NCI-H1092 treated with DMSO at 0.1 percent for 48 hours (cell line): ENCODE results near the gene GSTK1.
"Not testable (repeated sequence)": the region's sequence is repeated elsewhere in the genome, so short reads cannot be mapped to it uniquely, and the experiment has no call there.

Experiments used
- DNase-seq: peaks from one replicate; lab custom pipeline; 2025; lab: John Stamatoyannopoulos, UW

GSTK1 gene

DNA sequence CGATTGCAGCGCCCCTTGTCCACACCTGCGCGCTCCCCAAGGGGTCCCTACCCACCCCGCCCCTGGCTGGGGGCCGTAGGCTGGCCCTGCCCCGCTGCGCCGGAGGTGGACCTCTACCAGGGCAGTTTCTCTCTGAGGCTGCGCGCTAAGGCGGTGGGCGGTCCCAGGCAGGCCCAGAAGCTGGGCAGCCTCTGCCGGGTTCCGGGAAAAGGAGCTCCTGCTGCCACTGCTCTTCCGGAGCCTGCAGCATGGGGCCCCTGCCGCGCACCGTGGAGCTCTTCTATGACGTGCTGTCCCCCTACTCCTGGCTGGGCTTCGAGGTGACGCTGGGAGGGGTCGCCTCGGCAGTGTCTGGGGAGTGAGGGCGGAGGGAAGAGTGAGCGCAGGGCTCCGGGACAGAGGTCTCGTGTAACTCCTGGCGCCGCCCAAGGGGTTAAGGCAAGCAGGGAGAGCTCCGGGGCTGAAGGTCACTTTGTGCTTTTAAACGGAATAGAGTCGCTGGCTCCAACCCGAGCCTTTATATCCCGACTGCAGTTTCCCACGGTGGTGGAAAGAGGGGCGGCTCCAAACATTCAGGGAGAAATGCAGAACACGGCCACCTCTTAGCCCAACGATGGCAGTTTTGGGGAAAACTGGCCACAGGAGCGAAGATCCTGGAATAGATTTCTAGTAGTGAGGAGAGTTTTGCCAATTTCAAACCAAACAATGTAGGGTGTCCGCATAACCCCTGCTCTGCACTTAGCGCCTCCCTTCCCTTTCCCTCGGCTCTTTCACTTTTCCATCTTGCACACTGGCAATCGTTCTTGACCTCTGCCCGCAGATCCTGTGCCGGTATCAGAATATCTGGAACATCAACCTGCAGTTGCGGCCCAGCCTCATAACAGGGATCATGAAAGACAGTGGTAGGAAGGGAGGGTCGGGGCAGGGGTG lies at the start of gene GSTK1:
Gene GSTK1 (plus strand): TSS at position 176 of the 930 bp plus-strand sequence. CDS start 73 bp downstream, at position 249.
- DNase-seq, result peak; percentile 70

DNA sequence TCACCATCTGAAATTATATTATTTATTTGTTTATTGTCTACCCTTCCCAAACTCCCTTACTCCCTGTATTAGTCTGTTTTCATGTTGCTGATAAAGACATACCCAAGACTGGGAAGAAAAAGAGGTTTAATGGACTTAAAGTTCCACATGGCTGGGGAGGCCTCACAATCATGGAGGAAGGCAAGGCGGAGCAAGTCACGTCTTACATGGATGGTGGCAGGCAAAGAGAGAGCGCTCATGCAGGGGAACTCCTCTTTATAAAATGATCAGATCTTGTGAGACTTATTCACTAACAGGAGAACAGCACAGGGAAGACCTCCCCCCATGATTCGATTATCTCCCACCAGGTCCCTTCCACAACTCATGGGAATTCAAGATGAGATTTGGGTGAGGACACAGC lies 49.8 kb upstream of the GSTK1 start:
- not testable (repeated sequence) for DNase-seq

DNA sequence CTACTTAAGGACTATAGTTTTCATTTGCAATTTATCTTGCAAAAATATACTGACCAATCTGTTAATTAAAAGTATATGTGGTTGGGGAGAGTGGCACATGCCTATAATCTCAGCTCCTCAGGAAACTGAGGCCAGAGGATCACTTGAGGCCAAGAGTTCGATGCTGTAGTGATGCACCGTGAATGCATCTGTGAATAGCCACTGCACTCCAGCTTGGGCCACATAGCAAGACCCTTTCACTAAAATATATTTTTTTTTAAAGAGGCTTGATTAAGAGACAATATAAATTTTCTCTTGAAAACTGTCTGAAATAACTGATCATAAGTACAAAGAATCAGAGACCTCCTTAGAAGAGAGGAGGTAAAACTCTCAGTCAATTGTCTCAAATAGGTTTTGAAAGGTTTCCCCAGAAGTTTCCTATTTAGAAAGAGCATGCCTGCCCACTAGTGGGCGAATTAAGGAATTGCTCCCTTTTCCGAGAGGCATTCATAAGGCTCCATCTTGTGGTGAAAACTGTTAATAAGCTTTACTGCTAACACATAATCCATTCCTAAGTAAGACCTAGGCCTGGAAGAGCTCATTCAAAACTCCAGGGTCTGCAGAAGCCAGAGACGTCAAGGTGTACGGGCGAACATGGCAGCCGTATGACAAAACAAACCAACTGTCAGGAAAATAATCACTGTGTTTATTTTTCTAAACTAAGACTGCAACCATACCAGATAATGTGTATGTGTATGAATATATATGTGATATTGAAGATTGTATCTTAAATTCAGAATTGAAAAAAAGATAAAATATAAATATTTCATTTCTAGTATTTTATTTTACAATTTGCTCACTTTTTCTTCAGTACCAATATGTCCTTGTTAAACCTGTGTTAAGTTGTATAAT lies 48.2 kb upstream of the GSTK1 start:
- peak; percentile 91 for DNase-seq

DNA sequence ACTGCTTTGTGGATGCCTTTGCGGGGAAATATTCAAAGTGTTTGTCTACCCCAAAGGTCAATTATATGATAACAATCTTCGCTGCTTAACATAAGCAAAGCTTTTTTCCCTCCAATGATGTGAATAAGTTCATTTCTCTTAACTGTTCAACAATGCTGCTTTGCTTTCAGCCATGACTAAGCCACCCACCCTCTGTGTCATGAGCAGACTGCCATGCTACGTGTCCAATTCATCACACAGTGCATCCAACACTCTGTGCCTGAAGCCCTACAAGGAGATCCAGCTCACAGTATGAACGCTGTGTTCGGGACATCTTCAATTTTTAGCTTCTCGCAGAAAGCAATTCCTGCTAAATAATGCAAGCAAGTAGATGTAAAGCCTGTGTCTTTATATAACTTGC lies 47.1 kb upstream of the GSTK1 start:
- DNase-seq, result no peak

DNA sequence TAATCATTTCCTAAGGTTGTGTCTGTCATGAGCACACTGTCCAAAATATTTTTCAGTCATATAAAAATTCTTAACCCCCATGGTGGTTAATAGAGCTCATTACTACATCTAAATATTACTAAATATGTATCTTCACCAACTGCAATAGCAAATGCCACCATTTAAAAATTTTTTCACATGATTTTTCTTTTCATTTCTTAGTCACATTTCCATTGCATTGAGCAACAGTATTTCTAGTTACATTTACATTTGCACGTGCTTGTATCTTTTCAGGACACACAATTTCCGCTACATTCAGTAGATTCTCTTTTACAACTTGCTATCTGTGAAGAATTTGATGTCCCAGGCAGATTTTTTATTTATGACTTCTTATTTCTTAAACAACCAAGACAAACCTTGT lies 46.6 kb upstream of the GSTK1 start:
- no peak for DNase-seq

DNA sequence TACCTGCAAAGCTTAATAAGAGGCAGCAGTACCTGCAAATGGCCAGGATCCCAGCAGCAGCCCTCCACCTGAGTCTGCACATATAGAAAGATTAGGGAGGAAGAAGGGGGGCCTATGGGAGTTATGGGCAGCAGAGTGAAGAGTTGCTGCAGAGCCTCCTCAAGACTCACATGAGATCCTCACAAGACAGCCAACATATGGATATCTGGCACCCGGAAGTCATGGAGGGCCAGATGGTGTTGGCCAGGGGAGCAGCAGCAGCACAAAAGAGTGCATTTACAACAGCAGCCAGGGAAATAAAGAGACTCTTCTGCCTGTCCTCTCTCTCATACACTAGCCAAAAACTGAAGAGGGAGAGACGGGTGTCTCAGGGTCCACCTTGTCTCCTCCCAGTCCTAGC lies 45.4 kb upstream of the GSTK1 start:
- DNase-seq, result peak; percentile 14

DNA sequence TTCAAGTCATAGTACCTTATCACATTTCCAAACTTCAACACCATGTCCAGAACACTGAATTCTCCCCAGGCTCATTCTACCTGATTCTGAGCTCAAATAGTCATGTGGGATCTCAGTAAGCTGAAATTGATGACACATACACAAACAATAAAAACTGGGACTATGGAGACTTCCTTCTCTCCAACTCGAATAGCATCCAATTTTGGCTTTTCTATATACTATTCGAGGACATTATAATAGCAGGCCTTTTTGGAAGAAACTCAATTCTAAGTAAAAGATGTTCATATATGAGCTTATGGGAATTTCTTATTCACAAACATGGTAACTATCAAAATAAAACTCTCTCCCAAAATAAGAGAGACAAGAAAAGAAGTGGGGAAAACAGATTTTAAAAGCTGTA lies 42.0 kb upstream of the GSTK1 start:
- no peak for DNase-seq

DNA sequence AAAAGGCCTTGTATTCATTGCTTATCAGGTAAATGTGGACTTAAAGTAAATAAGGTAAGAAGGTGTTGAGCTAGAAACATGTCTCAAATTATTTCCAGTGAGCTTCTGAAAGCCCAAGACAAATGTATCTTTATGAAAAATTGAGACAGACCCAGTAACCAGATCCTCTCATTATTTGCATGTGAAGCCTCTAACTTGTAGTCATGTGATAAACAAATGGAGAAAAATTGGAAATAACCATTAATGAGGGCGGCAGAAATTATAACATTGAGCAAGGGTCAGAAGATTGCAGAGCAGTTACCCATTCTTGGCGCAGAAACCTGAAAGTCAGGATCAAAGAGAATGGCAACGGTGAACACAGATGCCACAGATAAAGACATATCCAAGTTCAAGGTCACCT lies 41.5 kb upstream of the GSTK1 start, which contains the start of gene TAS2R40:
Gene TAS2R40 (plus strand): TSS at position 301 of the 400 bp plus-strand sequence. CDS start 42 bp downstream, at position 343.
- no peak for DNase-seq

DNA sequence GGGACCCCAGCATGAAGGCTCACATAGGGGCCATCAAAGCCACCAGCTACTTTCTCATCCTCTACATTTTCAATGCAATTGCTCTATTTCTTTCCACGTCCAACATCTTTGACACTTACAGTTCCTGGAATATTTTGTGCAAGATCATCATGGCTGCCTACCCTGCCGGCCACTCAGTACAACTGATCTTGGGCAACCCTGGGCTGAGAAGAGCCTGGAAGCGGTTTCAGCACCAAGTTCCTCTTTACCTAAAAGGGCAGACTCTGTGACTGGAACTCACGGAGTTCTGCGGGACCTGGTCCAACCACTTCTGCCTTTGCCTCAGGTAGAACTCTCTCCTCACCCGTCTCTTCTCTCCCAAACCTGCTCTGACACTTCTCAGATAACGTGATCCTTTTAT lies 40.5 kb upstream of the GSTK1 start:
- no peak for DNase-seq

DNA sequence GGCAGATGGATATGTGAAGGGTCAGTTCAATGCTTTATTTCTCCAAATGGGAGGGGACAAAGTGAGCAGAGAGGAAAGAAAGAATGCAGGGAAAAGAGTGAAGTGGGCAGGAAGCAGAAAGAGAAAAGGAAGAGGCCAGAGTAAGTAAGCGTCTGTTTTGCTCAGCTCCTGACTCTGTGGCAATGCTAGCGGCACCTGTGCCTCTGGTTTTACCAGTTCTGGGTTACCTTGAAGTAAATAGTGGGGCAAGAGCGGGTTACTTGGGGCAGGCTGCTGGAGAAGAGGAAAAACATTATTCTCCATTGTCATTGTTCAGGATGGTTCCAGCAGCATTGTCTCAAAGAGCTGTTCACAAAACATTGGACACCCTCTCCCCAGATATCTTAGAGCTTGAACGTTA lies 39.5 kb upstream of the GSTK1 start:
- DNase-seq, result no peak

DNA sequence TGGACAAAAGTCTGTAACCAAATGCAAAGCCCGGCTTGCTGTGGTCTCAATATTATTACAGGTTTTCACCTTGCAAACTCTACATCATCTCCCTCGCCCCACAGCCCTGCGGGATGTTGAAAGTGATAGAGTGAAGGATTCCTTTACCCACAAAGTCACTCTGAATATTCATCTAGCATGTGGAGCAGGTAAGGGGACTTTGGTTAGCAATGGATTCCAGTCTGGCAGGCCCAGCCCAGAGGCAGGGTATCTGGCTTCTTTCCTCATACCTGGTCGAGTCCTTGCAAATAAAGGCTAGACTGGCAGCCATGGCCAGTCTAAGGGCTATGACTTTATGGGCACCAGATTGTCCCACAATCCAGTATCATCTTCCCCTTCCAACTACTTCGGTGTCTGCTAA lies 38.2 kb upstream of the GSTK1 start:
- DNase-seq, result no peak

DNA sequence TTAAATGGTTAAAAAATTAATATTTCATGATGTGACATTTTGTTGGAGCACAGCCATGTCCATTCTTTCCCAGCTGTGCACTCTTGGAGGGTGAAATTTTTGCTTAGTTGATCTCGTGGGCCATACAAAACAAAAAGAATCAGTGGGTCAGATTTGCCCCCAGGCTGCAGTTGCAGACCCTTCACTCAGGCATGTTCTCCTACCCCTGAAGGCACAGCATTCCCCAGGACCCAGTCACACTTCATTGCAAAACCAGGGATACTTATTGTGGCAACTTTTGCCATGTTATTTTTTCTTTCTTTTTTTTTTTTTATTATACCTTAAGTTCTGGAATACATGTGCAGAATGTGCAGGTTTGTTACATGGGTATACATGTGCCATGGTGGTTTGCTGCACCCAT lies 35.4 kb upstream of the GSTK1 start:
- no peak for DNase-seq

DNA sequence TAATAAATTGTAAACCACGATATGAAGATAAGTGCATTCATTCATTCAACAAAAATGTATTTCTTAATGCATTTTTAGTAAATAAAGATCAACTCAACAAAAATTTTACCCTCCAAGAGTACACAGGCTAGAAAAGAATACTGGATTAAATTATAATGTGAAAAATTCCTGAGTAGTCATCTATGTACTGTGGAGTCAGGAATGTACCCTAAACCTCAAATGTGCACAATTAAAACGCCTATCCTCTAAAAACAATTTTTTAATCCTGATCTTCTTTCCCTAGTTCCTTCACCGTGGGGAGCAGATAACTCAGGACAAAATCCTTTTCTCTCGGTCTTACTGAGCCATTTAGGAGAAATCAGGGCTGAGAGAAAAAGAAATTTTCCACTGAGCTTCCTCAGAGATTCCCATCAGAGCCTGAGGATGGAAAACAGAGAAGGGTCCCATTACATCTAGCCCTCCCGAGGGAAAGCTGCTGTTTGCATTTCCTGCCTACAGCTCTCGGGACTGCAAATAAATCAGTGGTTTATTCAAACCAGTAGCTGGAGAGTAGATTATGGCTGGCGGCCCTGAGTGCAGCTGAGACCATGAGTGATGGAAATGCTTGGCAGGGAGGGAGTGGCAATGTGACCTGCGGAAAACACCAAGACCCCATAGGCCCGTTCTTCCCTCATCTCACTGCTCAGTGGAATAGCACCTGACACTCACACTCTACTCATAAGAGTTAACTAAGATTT lies 34.0 kb upstream of the GSTK1 start:
- DNase-seq, result peak; percentile 90

DNA sequence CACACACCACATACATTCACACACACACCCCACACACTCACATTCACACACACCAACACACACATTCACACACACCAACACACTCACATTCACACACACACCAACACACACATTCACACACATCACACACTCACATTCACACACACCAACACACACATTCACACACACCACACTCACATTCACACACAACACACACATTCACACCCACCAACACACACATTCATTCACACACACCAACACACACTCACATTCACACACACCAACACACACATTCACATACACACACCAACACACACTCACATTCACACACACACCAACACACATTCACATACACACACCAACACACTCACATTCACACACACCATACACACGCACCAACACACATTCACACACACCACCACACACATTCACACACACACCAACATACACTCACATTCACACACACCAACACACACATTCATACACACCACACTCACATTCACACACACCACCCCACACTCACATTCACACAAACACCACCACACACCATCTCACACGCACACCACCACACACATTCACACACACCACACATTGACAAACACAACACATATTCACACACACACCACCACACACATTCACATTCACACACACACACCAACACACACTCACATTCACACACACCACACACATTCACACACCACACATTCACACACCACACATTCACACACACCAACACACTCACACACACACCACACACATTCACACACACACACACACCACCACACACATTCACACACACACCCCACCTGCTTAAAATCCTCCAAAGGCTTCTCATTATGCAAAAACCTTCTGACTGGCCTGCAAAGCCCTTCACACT lies 32.4 kb upstream of the GSTK1 start:
- DNase-seq, result no peak

DNA sequence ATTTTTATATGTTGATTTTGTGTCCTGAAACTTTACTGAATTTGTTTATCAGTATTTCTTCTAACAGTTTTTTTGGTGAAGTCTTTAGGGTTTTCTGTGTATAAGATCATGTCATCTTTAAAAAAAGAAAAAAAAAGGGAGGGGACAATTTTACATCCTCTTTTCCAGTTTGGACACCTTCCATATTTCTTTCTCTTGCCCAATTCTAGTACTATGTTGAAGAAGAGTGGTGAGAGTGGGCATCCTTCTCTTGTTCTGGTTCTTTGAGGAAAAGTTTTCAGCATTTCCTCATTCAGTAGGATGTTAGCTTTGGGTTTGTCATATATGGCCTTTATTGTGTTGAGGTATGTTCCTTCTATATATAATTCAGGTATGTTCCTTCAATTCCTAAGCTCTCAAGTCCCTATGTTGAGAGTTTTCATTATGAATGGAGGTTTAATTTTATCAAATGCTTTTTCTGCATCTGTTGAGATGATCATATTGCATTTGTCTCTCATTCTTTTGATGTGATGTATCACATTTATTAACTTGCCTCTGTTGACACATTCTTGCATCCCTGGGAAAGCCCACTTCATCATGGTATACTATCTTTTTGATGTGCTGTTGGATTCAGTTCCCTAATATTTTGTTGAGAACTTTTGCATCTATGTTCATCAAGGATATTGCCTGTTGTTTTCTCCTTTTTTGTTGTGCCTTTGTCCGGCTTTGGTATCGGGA lies 29.3 kb upstream of the GSTK1 start:
- DNase-seq, result no peak

DNA sequence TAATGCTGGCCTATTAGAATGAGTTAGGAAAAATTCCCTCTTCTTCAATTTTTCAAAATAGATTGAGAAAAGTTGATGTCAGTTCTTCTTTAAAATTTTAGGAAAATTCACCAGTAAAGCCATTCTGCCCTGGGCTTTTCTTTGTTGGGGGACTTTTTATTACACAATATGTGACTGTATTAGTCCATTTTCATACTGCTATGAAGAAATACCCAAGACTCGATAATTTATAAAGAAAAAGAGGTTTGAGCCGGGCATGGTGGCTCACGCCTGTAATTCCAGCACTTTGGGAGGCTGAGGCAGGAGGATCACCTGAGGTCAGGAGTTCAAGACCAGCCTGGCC lies 28.7 kb upstream of the GSTK1 start:
- no peak for DNase-seq

DNA sequence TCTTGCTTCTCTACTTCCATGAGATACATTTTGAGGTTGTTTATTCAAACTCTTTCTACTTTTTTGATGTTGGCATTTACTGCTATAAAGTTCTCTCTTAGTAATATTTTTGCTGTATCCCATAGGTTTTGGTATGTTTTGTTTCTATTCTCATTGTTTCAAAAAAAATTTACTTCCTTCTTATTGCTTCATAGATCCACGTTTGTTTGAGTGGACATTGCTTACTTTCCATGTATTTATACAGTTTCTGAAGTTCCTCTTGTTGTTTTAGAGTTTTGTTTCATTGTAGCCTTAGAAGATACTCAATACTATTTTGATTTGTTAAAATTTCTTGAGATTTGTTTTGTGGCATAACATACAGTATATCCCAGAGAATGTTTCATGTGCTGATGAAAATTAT lies 27.7 kb upstream of the GSTK1 start:
- DNase-seq, result no peak

DNA sequence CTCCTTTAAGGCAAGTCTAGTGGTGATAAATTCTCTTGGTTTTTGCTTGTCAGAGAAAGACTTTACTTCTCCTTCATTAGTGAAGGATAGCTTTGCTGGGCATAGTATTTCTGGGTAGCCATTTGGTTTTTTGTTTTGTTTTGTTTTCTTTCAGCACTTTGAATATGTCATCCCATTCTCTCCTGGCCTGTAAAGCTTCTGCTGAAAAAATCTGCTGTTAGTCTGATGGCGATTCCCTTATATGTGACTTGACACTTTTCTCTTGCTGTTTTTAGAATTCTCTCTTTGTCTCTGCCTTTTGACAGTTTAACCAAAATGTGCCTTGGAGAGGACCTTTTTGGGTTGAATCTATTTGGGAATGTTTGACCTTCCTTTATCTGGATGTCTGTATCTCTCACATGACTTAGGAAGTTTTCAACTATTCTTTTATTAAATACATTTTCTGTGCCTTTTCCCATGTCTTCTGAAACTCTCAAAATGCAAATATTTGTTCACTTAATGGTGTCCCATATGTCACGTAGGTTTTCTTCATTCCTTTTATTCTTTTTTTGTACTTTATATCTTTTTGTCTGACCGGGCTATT lies 26.7 kb upstream of the GSTK1 start:
- DNase-seq, result no peak

DNA sequence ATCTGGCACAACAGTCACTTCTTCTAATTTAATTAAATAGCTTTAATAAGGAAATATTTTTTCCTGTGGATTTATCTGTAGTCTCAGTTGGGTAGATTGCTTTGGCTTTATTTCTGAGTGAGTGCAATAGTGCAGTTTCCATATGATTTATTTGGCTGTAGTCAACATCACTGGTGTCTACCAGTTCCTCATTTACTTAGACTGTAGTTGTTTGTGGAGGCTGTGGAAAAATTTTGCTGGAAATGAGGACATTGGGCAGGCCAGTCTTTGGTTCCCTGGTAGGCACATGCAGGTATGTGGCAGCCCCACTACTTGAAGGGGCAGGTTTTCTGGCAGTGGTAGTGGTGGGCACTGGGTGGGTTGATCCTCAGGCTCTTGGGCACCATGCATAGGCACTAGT lies 25.9 kb upstream of the GSTK1 start:
- DNase-seq, result no peak

DNA sequence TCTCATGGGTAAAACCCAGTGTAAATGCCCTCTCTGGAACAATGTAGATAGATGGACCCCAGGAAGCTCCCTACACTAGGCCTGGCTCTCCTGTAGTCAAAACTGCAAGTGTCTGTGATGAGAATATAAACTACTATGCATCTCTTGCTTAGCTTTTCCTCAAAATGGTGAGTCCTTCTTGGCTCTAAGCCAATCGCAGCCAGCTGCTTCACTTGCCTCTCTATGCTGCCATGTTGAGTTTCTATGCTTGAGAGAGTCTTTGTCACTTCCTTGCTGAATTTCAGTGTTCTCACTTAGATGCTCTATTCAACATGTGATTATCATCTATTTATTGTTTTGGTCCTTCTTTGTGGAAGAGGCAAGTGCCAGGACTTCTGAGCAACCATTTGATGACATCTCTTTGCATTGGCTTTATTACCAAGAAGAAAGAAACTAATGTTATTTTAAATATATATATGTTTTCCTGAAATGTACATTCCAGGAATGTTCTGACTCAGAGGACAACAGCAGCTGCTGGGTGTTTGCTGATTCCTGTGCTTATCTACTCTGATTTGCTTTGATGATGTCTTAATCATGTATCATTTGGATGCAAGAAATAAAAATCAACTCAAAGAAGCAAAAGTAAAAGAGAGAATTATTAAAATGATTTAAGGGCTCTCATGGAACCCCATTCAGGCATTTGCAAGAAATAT lies 24.8 kb upstream of the GSTK1 start:
- DNase-seq, result no peak
